SK-N-SH (cell line): ENCODE measurements around the gene C1orf141. TPM values are rescaled to one million over a fixed set of nuclear protein-coding genes. Genes with fewer than 3 reads are reported as not detected.

Source experiments
- CTCF ChIA-PET: fragments of 300-600, 350-600 bp; formaldehyde crosslinking; extraction: SDS; loops from one replicate; lab custom pipeline; 2021; lab: Yijun Ruan, JAX
- POLR2A ChIA-PET: fragments of 350-600 bp; sonication (Branson Sonifier 250); formaldehyde crosslinking; extraction: SDS; loops from one replicate; lab custom pipeline; 2020; ENCODE audit warnings: antibody characterized with exemption, inconsistent platforms; lab: Yijun Ruan, JAX
- DNase-seq: peaks from one replicate; pipeline ENCODE4 v3.0.0; 2012
- H2AFZ ChIP-seq: fragments of 200-600 bp; sonication (generic); 2 replicates; pipeline ENCODE4 v1.8.1; 2016; ENCODE audit warnings: antibody characterized with exemption, mild to moderate bottlenecking, low read depth
- H3F3A ChIP-seq: fragments of 200-600 bp; sonication (generic); replicated peaks from 2 replicates; pipeline ENCODE3; 2016; ENCODE audit warnings: antibody characterized with exemption, mild to moderate bottlenecking; ENCODE audit not compliant: insufficient read depth
- H3K27ac ChIP-seq, 2 experiments: fragments of 200-500 bp in 1 of 2; fragments of 200-600 bp in 1 of 2; sonication (Bioruptor generic) in 1 of 2; sonication (generic), shearing (Covaris generic) in 1 of 2; 2 replicates each; pipeline versions ENCODE4 v1.5.1 to v1.6.1; 2014 to 2016; ENCODE audit warnings: low read depth in 2 of 2, inconsistent platforms in 1 of 2, low read length in 1 of 2, mild to moderate bottlenecking in 1 of 2, mixed read lengths in 1 of 2
- H3K27me3 ChIP-seq: fragments of 200-600 bp; sonication (generic), shearing (Covaris generic); 2 replicates; pipeline ENCODE4 v1.6.1; 2016; ENCODE audit warnings: mixed run types; ENCODE audit not compliant: insufficient read depth
- H3K36me3 ChIP-seq, 2 experiments: fragments of 200-500 bp in 1 of 2; fragments of 200-600 bp in 1 of 2; sonication (Bioruptor generic) in 1 of 2; sonication (generic) in 1 of 2; replicated peaks in 1 of 2; 2 replicates each; pipeline versions ENCODE3 to v1.5.1; 2014 to 2016; ENCODE audit warnings: low read length in 1 of 2, mild to moderate bottlenecking in 1 of 2; ENCODE audit not compliant: insufficient read depth in 2 of 2, control insufficient read depth in 1 of 2
- H3K4me1 ChIP-seq, 2 experiments: fragments of 200-500 bp in 1 of 2; fragments of 200-600 bp in 1 of 2; sonication (Bioruptor generic) in 1 of 2; sonication (generic), shearing (Covaris generic) in 1 of 2; 2 replicates each; pipeline versions ENCODE4 v1.5.1 to v1.6.1; 2014 to 2016; ENCODE audit warnings: low read depth in 1 of 2, low read length in 1 of 2, mixed run types in 1 of 2; ENCODE audit not compliant: insufficient read depth in 2 of 2, control insufficient read depth in 1 of 2
- H3K4me2 ChIP-seq: fragments of 200-600 bp; sonication (generic), shearing (Covaris generic); 2 replicates; pipeline ENCODE4 v1.6.1; 2017; ENCODE audit warnings: mixed run types
- H3K4me3 ChIP-seq, 2 experiments: fragments of 200-500 bp in 1 of 2; fragments of 200-600 bp in 1 of 2; sonication (Bioruptor generic) in 1 of 2; sonication (generic), shearing (Covaris generic) in 1 of 2; 2 replicates each; pipeline versions ENCODE4 v1.5.1 to v1.8.1; 2014 to 2016; ENCODE audit warnings: low read depth in 2 of 2, inconsistent platforms in 1 of 2, low read length in 1 of 2, mild to moderate bottlenecking in 1 of 2, mixed read lengths in 1 of 2, moderate library complexity in 1 of 2
- H3K79me2 ChIP-seq: fragments of 200-600 bp; sonication (generic); 2 replicates; pipeline ENCODE4 v1.8.1; 2017; ENCODE audit warnings: mild to moderate bottlenecking; ENCODE audit not compliant: insufficient read depth
- H3K9ac ChIP-seq: fragments of 200-600 bp; sonication (generic); 2 replicates; pipeline ENCODE4 v1.6.1; 2017; ENCODE audit warnings: mixed run types
- H3K9me2 ChIP-seq: fragments of 200-600 bp; sonication (generic); 2 replicates; pipeline ENCODE4 v1.6.1; 2017; ENCODE audit warnings: mixed run types
- H3K9me3 ChIP-seq: fragments of 200-600 bp; sonication (generic); 2 replicates; pipeline ENCODE4 v1.6.1; 2017; ENCODE audit warnings: mixed run types, mild to moderate bottlenecking, moderate library complexity
- H4K20me1 ChIP-seq: fragments of 200-600 bp; sonication (generic); 2 replicates; pipeline ENCODE4 v1.6.1; 2017; ENCODE audit warnings: mild to moderate bottlenecking, mixed run types; ENCODE audit not compliant: insufficient read depth
- EP300 ChIP-seq, 2 experiments: IDR thresholded peaks; 2 replicates each; pipeline versions ENCODE4 v1.4.0 to v1.6.1; 2012; ENCODE audit warnings: borderline replicate concordance in 1 of 2, low read depth in 1 of 2, low read length in 1 of 2
- FOSL2 ChIP-seq: IDR thresholded peaks from 2 replicates; pipeline ENCODE4 v1.4.0; 2012; ENCODE audit warnings: low read depth, mild to moderate bottlenecking, moderate library complexity, borderline replicate concordance
- IRF3 ChIP-seq: fragments of 150-350 bp; IDR thresholded peaks from 2 replicates; pipeline ENCODE4 v1.6.1; 2016; ENCODE audit warnings: mild to moderate bottlenecking, low read depth, low read length
- MAX ChIP-seq: IDR thresholded peaks from 2 replicates; pipeline ENCODE4 v1.4.0; 2012; ENCODE audit warnings: low read depth
- POLR2AphosphoS5 ChIP-seq: IDR thresholded peaks from 2 replicates; pipeline ENCODE4 v1.6.1; 2012; ENCODE audit warnings: low read depth, low read length
- RAD21 ChIP-seq: IDR thresholded peaks from 2 replicates; pipeline ENCODE4 v1.6.1; 2012; ENCODE audit warnings: mild to moderate bottlenecking, low read length
- RCOR1 ChIP-seq: fragments of 150-350 bp; IDR thresholded peaks from 2 replicates; pipeline ENCODE4 v1.6.1; 2017; ENCODE audit warnings: antibody characterized with exemption, low read length
- RXRA ChIP-seq: IDR thresholded peaks from 2 replicates; pipeline ENCODE4 v1.4.0; 2012; ENCODE audit warnings: low read depth, mild to moderate bottlenecking, borderline replicate concordance
- SIN3A ChIP-seq: IDR thresholded peaks from 2 replicates; pipeline ENCODE4 v1.6.1; 2012; ENCODE audit warnings: low read depth, mild to moderate bottlenecking, low read length, moderate library complexity, borderline replicate concordance
- SMC3 ChIP-seq: IDR thresholded peaks from 2 replicates; pipeline ENCODE4 v1.6.1; 2012; ENCODE audit warnings: low read depth, low read length, improper control_type of control experiment
- TAF1 ChIP-seq: IDR thresholded peaks from 2 replicates; pipeline ENCODE4 v1.6.1; 2012; ENCODE audit warnings: low read depth, mild to moderate bottlenecking, low read length, moderate library complexity, borderline replicate concordance
- TEAD4 ChIP-seq: IDR thresholded peaks from 2 replicates; pipeline ENCODE4 v1.4.0; 2012; ENCODE audit warnings: mild to moderate bottlenecking, borderline replicate concordance; ENCODE audit not compliant: insufficient read depth
- USF2 ChIP-seq: fragments of 150-350 bp; IDR thresholded peaks from 2 replicates; pipeline ENCODE4 v1.6.1; 2017; ENCODE audit warnings: antibody characterized with exemption, low read length, low read depth, borderline replicate concordance
- YY1 ChIP-seq: IDR thresholded peaks from 2 replicates; pipeline ENCODE4 v1.4.0; 2012; ENCODE audit warnings: low read depth, mild to moderate bottlenecking
- WGBS: methylation state at CpG from one replicate; pipeline ENCODE4 v1.1.6; 2017; ENCODE audit warnings: low lambda C conversion rate; 5-methylcytosine and 5-hydroxymethylcytosine counted together
- polyA plus RNA-seq, 3 experiments: library from polyadenylated mRNA; depleted of rRNA; stranded (reverse); fragments of >200 nt; gene quantifications; 2 replicates each; pipeline ENCODE4 v1.2.3, GENCODE V29; 2012
- TF ChIP-seq, protein P1 (sequence below): fragments of 200-600 bp; sonication (generic); IDR thresholded peaks from 2 replicates; pipeline ENCODE4 v1.6.1; 2017; ENCODE audit warnings: antibody characterized with exemption, mild to moderate bottlenecking, moderate library complexity
- TF ChIP-seq, protein P2 (sequence below): IDR thresholded peaks from 2 replicates; pipeline ENCODE4 v1.4.0; 2012; ENCODE audit warnings: low read depth, borderline replicate concordance

Gene C1orf141
- polyA plus RNA-seq, 1 of the 3 experiments (the other 2 are of a cell fraction) = not detected

GRCh38 chr1:67150931-67151330 is 16.2 kb upstream of the C1orf141 start:
- CTCF ChIA-PET = interaction anchor here (1.8 to 5.1 kb wide), 3 partner anchors 13 to 155 kb away, joined by 8 to 61 read pairs (median 43); no protein-coding TSS in a partner anchor
- no peaks in the 10 kb centered on the region for H3K4me1 ChIP-seq

More at GRCh38 chr1:67150931-67151330, 16.2 kb upstream of the C1orf141 start:
- Histone ChIP-seq H3K4me3 (no peak overlapping the region), H3K36me3 (no peaks in the 10 kb centered on the region), H3K27ac (no peak overlapping the region), H2AFZ (no peak overlapping the region), H3K9ac (no peak overlapping the region), H3K9me3 (no peaks in the 10 kb centered on the region), H3K27me3 (no peaks in the 10 kb centered on the region; the same call in 1 of the 2 replicates), H3K9me2 (no peaks in the 10 kb centered on the region), H3F3A (no peaks in the 10 kb centered on the region), H3K4me2 (no peak overlapping the region), H3K79me2 (no peaks in the 10 kb centered on the region), H4K20me1 (no peaks in the 10 kb centered on the region)
- no peak for TF ChIP-seq IRF3
- no peak for TF ChIP-seq FOSL2
- no peak for TF ChIP-seq RAD21
- TF ChIP-seq RXRA = no peak
- TF ChIP-seq, protein P1, sequence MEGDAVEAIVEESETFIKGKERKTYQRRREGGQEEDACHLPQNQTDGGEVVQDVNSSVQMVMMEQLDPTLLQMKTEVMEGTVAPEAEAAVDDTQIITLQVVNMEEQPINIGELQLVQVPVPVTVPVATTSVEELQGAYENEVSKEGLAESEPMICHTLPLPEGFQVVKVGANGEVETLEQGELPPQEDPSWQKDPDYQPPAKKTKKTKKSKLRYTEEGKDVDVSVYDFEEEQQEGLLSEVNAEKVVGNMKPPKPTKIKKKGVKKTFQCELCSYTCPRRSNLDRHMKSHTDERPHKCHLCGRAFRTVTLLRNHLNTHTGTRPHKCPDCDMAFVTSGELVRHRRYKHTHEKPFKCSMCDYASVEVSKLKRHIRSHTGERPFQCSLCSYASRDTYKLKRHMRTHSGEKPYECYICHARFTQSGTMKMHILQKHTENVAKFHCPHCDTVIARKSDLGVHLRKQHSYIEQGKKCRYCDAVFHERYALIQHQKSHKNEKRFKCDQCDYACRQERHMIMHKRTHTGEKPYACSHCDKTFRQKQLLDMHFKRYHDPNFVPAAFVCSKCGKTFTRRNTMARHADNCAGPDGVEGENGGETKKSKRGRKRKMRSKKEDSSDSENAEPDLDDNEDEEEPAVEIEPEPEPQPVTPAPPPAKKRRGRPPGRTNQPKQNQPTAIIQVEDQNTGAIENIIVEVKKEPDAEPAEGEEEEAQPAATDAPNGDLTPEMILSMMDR = no peak
- TF ChIP-seq SIN3A = no peak
- no peak for TF ChIP-seq RCOR1
- TF ChIP-seq TAF1 = no peak
- TF ChIP-seq TEAD4 = no peak
- no peak for TF ChIP-seq EP300 (IDR thresholded peaks at IDR 0.05; ENCODE audit: borderline replicate concordance in 1 of 2, low read depth in 1 of 2, low read length in 1 of 2)
- TF ChIP-seq USF2 = no peak
- TF ChIP-seq, protein P2, sequence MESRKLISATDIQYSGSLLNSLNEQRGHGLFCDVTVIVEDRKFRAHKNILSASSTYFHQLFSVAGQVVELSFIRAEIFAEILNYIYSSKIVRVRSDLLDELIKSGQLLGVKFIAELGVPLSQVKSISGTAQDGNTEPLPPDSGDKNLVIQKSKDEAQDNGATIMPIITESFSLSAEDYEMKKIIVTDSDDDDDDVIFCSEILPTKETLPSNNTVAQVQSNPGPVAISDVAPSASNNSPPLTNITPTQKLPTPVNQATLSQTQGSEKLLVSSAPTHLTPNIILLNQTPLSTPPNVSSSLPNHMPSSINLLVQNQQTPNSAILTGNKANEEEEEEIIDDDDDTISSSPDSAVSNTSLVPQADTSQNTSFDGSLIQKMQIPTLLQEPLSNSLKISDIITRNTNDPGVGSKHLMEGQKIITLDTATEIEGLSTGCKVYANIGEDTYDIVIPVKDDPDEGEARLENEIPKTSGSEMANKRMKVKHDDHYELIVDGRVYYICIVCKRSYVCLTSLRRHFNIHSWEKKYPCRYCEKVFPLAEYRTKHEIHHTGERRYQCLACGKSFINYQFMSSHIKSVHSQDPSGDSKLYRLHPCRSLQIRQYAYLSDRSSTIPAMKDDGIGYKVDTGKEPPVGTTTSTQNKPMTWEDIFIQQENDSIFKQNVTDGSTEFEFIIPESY = no peak
- TF ChIP-seq POLR2AphosphoS5 = no peak
- TF ChIP-seq MAX = no peak
- TF ChIP-seq SMC3 = no peak
- no peak for TF ChIP-seq YY1
- POLR2A ChIA-PET = no interaction called here
- no peak for DNase-seq
- 92% methylated on average over 4 of the region's 4 CpGs for WGBS
